Measurements from ENCODE around the gene SRL. TPM values are rescaled to one million over a fixed set of nuclear protein-coding genes. Genes with fewer than 3 reads are reported as not detected.

The SRL gene
- polyA plus RNA-seq, 3 donors: not detected

DNA sequence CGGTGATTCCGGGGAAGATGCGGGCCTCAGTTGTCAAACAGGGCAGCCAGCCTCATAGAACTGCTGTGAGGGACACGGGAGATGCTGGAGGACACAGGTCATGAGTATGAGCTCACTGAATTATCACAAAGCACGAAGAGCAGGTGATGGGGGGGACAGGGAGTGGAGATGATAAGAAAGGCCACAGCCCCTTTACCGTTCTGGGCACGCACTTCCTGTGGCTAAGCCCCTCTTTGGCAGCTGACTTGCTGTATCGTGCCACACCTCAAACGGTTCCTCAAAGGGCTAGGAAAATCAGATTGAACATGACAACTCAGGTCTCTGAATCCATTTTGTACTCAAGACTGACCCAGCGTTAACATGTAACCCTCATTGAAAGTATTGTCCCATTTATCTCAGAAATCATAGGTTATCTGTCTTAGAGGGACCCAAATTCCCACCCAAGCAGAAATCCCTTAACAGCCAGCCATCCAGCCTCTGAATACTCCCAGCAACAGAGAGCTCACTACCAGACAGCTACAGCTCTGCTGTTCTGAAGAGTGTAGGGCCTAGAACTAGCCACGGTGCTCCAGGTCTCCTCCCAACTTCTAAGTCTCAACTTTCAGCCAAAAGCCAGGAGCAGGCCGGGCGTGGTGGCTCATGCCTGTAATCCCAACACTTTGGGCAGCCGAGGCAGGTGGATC is 5.0 kb upstream of the SRL start:
- no peak overlapping the region for H3K27ac Mint-ChIP-seq
- no peaks in the 10 kb centered on the region for H4K20me1 ChIP-seq (ENCODE audit: insufficient read depth, low read length)

DNA sequence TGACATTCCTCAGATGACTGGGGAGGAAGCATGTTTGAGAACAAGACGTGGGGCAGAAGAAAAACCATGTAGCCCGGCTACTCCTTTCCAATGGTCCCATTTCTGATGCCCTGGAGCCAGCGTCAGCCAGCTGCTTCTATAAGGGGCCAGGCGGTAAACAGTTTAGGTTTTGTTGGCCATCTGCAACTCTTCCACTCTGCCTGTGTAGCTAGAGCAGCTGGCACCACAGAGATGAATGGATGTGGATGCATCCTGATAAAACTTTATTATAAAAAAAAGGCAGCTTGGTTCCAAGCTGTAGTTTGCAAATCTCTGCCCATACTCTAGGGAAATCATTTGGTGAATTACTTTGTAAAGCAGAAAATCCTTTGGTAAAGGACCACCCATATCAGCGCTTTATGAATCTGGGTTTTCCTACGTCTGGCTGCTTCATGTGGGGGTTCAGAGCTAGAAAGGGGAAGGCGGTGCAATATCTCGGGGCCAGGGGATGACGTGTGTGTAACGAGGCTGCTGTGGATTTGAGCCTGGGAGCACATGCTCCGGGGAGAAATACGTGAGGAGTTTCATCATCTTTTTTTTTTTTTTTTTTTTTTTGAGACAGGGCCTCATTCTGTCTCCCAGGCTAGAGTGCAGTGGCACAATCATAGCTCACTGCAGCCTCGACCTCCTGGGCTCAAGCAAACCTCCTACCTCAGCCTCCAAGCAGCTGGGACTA is 3.4 kb upstream of the SRL start:
- no peaks in the 10 kb centered on the region for H3K9me3 ChIP-seq (replicated peaks in 1 of 2; ENCODE audit: control insufficient read depth in 1 of 2, insufficient read depth in 1 of 2, low read length in 2 of 2)
- no peaks in the 10 kb centered on the region for H4K20me1 ChIP-seq (ENCODE audit: insufficient read depth, low read length)
- TF ChIP-seq, protein P1, sequence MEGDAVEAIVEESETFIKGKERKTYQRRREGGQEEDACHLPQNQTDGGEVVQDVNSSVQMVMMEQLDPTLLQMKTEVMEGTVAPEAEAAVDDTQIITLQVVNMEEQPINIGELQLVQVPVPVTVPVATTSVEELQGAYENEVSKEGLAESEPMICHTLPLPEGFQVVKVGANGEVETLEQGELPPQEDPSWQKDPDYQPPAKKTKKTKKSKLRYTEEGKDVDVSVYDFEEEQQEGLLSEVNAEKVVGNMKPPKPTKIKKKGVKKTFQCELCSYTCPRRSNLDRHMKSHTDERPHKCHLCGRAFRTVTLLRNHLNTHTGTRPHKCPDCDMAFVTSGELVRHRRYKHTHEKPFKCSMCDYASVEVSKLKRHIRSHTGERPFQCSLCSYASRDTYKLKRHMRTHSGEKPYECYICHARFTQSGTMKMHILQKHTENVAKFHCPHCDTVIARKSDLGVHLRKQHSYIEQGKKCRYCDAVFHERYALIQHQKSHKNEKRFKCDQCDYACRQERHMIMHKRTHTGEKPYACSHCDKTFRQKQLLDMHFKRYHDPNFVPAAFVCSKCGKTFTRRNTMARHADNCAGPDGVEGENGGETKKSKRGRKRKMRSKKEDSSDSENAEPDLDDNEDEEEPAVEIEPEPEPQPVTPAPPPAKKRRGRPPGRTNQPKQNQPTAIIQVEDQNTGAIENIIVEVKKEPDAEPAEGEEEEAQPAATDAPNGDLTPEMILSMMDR (IDR thresholded peaks at IDR 0.05): no peak
- H3K9me3 Mint-ChIP-seq: peaks cover 0 to 3% (median 0%) of the 10 kb centered on the region in 7 donors
- no peak overlapping the region for H2AFZ ChIP-seq (ENCODE audit: insufficient read depth, low read depth, low read length, poor library complexity, severe bottlenecking)
- H3K9ac ChIP-seq (ENCODE audit: insufficient read depth, low read length, poor library complexity, severe bottlenecking): no peak overlapping the region
- H3K4me2 ChIP-seq (replicated peaks; ENCODE audit: extremely low read depth, low read length, poor library complexity, severe bottlenecking): no peak overlapping the region
- peaks cover 8% of the 10 kb centered on the region for H3K4me1 Mint-ChIP-seq
- peak; percentile 26 to 69 (median 44) for DNase-seq
- no peaks in the 10 kb centered on the region for H3K36me3 ChIP-seq (replicated peaks in 1 of 2; ENCODE audit: control insufficient read depth in 1 of 2, insufficient read depth in 2 of 2, low read length in 2 of 2)
- H3K4me3 ChIP-seq (replicated peaks in 1 of 3; ENCODE audit: low read depth in 2 of 3, low read length in 3 of 3): no peak overlapping the region
- no peaks in the 10 kb centered on the region for H3K36me3 Mint-ChIP-seq
- no peaks in the 10 kb centered on the region for H3K4me1 ChIP-seq (ENCODE audit: control insufficient read depth in 1 of 2, insufficient read depth in 2 of 2, low read length in 2 of 2)
- peak overlapping the region in 2 of 7 donors; percentile 42 to 63 for H3K27ac Mint-ChIP-seq
- no peaks in the 10 kb centered on the region for H3K27me3 ChIP-seq (ENCODE audit: control insufficient read depth in 2 of 2, insufficient read depth in 2 of 2, low read length in 2 of 2)
- H3K27ac ChIP-seq (ENCODE audit: low read depth in 1 of 2, low read length in 2 of 2): no peak overlapping the region
- WGBS (ENCODE audit: insufficient coverage): 70% methylated on average over 8 of the region's 13 CpGs
- H3K79me2 ChIP-seq (ENCODE audit: insufficient read depth, low read length): no peaks in the 10 kb centered on the region
- intact Hi-C loops (cut with micrococcal nuclease): loop anchor here in 1 of 2 donors (10.0 kb wide), 1 partner anchor 260 kb away; no protein-coding TSS in a partner anchor
- peaks cover 1 to 10% (median 8%) of the 10 kb centered on the region in 3 donors for H3K27me3 Mint-ChIP-seq (ENCODE audit: low read depth in 3 of 3)
- H3K4me3 Mint-ChIP-seq: no peak overlapping the region

More for the DNA sequence above, 5.0 kb upstream of the SRL start:
- Histone ChIP-seq H3K36me3 (replicated peaks in 1 of 2; ENCODE audit: control insufficient read depth in 1 of 2, insufficient read depth in 2 of 2, low read length in 2 of 2) (no peaks in the 10 kb centered on the region), H3K4me1 (ENCODE audit: control insufficient read depth in 1 of 2, insufficient read depth in 2 of 2, low read length in 2 of 2) (no peaks in the 10 kb centered on the region), H3K27me3 (ENCODE audit: control insufficient read depth in 2 of 2, insufficient read depth in 2 of 2, low read length in 2 of 2) (no peaks in the 10 kb centered on the region), H3K4me2 (replicated peaks; ENCODE audit: extremely low read depth, low read length, poor library complexity, severe bottlenecking) (no peak overlapping the region), H2AFZ (ENCODE audit: insufficient read depth, low read depth, low read length, poor library complexity, severe bottlenecking) (no peak overlapping the region), H3K9me3 (replicated peaks in 1 of 2; ENCODE audit: control insufficient read depth in 1 of 2, insufficient read depth in 1 of 2, low read length in 2 of 2) (no peaks in the 10 kb centered on the region), H3K79me2 (ENCODE audit: insufficient read depth, low read length) (no peaks in the 10 kb centered on the region), H3K27ac (ENCODE audit: low read depth in 1 of 2, low read length in 2 of 2) (no peak overlapping the region), H3K4me3 (replicated peaks in 1 of 3; ENCODE audit: low read depth in 2 of 3, low read length in 3 of 3) (no peak overlapping the region), H3K9ac (ENCODE audit: insufficient read depth, low read length, poor library complexity, severe bottlenecking) (no peak overlapping the region)
- DNase-seq: no peak
- H3K36me3 Mint-ChIP-seq: no peaks in the 10 kb centered on the region
- no peak overlapping the region for H3K4me3 Mint-ChIP-seq
- peaks cover 8% of the 10 kb centered on the region for H3K4me1 Mint-ChIP-seq
- TF ChIP-seq, protein P1 (IDR thresholded peaks at IDR 0.05): no peak
- intact Hi-C loops (cut with micrococcal nuclease): loop anchor here in 1 of 2 donors (10.0 kb wide), 1 partner anchor 262 kb away; no protein-coding TSS in a partner anchor
- WGBS (ENCODE audit: insufficient coverage): 61% methylated on average over 12 of the region's 14 CpGs
- H3K9me3 Mint-ChIP-seq: peaks cover 0 to 1% (median 0%) of the 10 kb centered on the region in 7 donors
- peaks cover 0 to 10% (median 8%) of the 10 kb centered on the region in 3 donors for H3K27me3 Mint-ChIP-seq (ENCODE audit: low read depth in 3 of 3)
